GM18858 (cell line): Measurements from ENCODE around the gene CCT8.
"Not testable (repeated sequence)": the region's sequence is repeated elsewhere in the genome, so short reads cannot be mapped to it uniquely, and the experiment has no call there.

ENCODE experiments used
- ATAC-seq: cut with Tn5 transposase; IDR thresholded peaks from one replicate; pipeline ENCODE4 v1.9.1; 2021; ENCODE audit not compliant: unreplicated experiment

Gene CCT8

DNA sequence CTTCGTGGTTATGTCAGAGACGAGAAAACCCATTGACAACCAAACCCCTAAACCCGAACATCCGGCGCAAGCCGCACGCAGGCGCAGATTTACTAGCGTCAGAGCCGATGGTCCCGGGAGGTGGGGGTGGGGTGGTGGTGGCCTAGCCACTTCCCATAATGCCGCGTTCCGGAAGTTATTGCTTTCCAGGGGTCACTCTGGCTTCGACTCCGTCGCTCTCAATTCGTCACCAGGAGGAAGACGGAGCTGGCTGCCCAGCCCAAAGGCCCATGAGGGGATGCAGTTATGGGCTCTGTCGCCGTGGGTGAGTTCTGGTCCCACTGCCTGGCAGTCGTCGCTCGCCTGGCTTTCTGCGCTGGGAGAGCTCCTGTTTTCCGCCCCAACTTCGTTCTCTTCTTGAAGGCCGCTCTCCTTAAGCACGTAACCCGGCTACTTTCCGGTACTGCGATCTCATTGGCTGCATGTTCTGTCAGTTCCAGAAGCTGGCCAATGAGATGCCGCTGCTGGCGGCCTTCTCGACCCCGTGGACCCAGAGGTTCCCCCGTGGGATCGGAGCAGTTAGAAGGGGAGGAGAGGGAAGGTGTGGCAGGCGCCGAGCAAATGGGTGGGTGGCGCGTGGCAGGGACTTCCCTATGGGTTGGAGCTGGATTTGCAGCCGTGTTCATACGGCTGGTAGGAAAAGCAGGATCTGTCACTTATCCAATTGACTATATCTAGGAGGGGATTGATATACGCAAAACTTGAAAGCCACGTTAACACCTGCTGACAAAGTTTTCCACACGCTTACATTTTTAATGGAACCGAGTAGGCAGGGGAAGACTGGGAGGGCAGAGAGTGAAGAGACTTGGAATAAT, 48.7 kb downstream of the CCT8 start, which contains the start of gene USP16:
TSS of gene USP16 (plus strand) at position 195 of the 854 bp plus-strand sequence. CDS start 3,246 bp downstream, outside the sequence.
- ATAC-seq = peak; percentile 95

DNA sequence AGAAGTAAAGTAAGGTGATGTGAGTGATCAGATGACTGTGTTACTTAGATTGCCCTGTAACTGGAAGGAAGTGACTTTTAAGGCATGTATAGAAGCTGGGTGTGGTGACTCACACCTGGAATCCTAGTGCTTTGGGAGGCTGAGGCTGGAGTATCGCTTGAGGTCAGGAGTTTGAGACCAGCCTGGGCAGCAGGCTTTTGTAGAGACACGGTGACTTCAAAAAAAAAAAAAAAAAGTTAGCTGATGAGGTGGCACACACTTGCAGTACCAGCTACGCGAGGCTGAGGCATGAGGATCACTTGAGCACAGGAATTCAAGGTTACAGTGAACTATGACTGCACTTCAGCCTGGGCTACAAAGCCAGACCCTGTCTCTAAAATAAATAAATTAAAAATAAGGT, 51.3 kb downstream of the CCT8 start:
- ATAC-seq = no peak

DNA sequence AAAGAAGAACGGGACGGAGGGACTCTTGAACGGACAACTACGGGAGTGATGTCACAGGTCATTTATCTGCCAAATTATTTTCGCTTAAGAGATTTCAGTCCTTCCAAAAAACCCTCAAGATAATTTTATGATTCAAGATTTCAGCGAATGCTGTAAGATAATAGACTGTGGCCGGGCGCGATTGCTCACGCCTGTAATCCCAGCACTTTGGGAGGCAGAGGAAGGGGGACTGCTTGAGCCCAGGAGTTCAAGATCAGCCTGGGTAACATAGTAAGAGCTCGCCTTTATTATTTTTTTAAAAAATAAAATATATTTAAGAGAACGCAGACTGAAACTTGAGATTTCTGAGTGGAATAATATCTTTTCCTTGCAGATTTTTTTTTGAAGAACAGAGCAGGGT, 54.9 kb downstream of the CCT8 start:
- no peak for ATAC-seq

DNA sequence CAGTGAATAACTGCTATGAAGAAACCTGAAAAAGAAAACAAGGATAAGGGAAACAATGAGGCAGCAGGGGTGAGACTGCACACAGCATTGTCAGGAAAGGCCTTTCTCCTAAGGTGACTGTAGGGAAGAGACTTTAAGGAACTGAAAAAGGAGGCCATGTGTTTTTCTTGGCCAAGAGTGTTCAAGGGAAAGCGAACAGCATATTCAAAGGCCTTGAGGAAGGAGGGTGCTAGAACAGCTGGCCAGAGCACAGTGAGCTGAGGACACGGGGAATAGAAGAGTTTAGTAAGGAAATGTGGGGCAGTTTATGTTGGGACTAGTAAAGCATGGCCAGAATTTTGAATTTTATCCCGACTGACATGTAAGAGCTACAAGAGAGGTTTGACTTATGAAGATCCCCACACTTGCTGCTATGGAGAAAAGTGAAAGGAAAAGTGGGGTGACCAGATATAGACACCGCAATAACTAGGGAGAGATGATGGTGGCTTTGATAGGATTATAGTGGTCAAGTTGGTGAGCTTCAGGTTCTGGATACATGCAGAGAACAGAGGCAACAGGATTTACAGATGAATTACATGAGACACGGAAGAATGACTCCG, 55.7 kb downstream of the CCT8 start:
- no peak for ATAC-seq

DNA sequence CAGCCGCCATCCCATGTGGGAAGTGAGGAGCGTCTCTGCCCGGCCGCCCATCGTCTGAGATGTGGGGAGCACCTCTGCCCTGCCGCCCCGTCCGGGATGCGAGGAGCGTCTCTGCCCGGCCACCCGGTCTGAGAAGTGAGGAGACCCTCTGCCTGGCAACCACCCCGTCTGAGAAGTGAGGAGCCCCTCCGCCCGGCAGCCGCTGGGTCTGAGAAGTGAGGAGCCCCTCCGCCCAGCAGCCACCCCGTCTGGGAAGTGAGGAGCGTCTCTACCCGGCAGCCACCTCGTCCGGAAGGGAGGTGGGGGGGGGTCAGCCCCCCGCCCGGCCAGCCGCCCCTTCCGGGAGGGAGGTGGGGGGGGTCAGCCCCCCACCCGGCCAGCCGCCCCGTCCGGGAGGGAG, 62.2 kb downstream of the CCT8 start:
- ATAC-seq = not testable (repeated sequence)

DNA sequence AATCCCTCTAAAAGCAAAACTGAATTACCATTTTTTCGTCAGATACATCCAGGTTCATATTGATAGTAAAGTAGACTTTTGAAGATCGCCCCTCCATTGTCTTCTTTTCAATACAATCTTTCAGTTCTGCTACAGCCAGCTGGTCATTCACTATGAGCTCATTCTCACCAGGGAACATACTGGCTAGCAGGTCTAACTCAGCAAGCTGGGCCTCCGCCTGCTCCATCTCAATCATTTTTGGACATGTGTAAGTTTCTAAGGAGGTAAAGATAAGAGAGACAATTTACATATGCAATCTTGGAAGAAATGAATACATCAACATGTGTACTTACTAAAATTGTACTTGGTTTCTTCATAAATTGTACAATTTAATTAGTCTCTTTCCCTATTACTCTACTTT, 65.1 kb downstream of the CCT8 start:
- no peak for ATAC-seq

DNA sequence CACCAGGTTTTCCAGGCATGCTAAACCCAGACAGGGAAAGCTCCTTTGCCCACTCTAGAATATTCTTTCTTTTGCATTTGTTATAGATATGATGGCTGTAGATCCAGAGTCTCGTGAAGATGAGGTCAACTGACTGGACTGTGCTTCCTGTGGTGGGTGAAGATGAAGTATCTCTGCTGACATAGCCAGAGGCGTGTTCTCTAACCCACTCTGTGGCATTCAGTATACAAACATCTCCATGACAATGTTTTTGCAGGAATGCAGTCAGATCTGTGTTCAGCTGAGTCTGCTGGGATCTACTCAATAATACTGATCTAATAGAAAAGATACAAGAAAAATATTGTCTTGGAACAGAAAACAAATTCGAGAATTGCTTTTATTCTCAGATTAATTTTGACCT, 65.6 kb downstream of the CCT8 start:
- ATAC-seq = no peak

DNA sequence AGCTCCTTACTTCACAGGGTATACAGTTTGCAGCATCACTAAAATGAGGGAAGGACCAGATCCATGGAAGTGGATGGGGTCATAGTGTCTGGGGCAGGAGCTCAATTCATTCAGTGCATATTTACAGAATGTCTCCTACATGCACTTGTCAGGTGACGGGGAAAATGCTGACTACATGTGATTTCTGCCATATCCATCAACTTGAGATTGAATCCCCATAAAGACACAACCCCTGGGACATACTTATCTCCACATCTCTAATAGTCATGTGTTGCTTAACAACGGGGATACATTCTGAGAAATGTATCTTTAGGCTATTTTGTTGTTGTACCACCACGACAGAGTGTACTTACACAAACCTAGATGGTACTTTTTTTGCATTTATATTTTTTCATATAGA, 66.3 kb downstream of the CCT8 start:
- no peak for ATAC-seq
